HepG2 (cell line): ENCODE results near the gene STEAP3.

Experiments
- CREB3 ChIP-seq: sonication (generic); formaldehyde crosslinking; IDR thresholded peaks from 2 replicates; pipeline ENCODE4 v1.5.0; 2020; ENCODE audit warnings: missing genetic modification reagents
- CTCF ChIP-seq: sonication (generic); formaldehyde crosslinking; IDR thresholded peaks from 2 replicates; pipeline ENCODE4 v1.5.0; 2020; ENCODE audit warnings: mild to moderate bottlenecking, missing genetic modification reagents, moderate library complexity
- GLI4 ChIP-seq: sonication (generic); formaldehyde crosslinking; IDR thresholded peaks from 2 replicates; pipeline ENCODE4 v1.5.1; 2020; ENCODE audit warnings: missing genetic modification reagents, mild to moderate bottlenecking, moderate library complexity, borderline replicate concordance
- KDM1A ChIP-seq: IDR thresholded peaks from 2 replicates; pipeline ENCODE4 v1.6.1; 2016; ENCODE audit warnings: missing compliant biosample characterization
- MTA3 ChIP-seq: sonication (generic); formaldehyde crosslinking; IDR thresholded peaks from 2 replicates; pipeline ENCODE4 v1.4.0; 2020; ENCODE audit warnings: missing genetic modification reagents
- POLR2A ChIP-seq, 2 experiments: IDR thresholded peaks; 2 replicates each; pipeline ENCODE4 v1.6.1; 2011; ENCODE audit warnings: low read depth in 2 of 2, low read length in 2 of 2, mild to moderate bottlenecking in 1 of 2, moderate library complexity in 1 of 2; ENCODE audit not compliant: insufficient read depth in 1 of 2
- POLR2AphosphoS5 ChIP-seq: IDR thresholded peaks from 2 replicates; pipeline ENCODE4 v1.6.1; 2012; ENCODE audit warnings: low read depth, low read length
- SOX13 ChIP-seq, 3 experiments: fragments of 450-650 bp in 1 of 3; sonication (generic) in 1 of 3; formaldehyde crosslinking in 1 of 3; IDR thresholded peaks in 2 of 3; conservative IDR thresholded peaks in 1 of 3; 2 replicates each; pipeline versions ENCODE4 v1.5.0 to v1.6.1; 2016 to 2020; ENCODE audit warnings: antibody characterized with exemption in 1 of 3, mild to moderate bottlenecking in 1 of 3, missing compliant biosample characterization in 1 of 3, missing genetic modification reagents in 1 of 3, moderate library complexity in 1 of 3

GRCh38 chr2:119225105-119225865, 1.7 kb downstream of the STEAP3 start:
- no peak for TF ChIP-seq MTA3 (CRISPR knock-in tag)
- no peak for TF ChIP-seq CTCF
- no peak for TF ChIP-seq POLR2AphosphoS5
- no peak for TF ChIP-seq POLR2A (IDR thresholded peaks at IDR 0.05; ENCODE audit: insufficient read depth in 1 of 2, low read depth in 2 of 2, low read length in 2 of 2)
- TF ChIP-seq SOX13 (IDR thresholded peaks at IDR 0.05), result no peak
- TF ChIP-seq SOX13 (CRISPR knock-in tag; conservative IDR thresholded peaks at IDR 0.05 in 1 of 2, IDR thresholded peaks at IDR 0.05 in 1 of 2), result no peak
- TF ChIP-seq GLI4 (CRISPR knock-in tag), result no peak
- TF ChIP-seq KDM1A (CRISPR knock-in tag), result no peak
- TF ChIP-seq CREB3 (CRISPR knock-in tag), result no peak
